GM12878 (cell line): Measurements from ENCODE around the gene TNKS2. TPM values are rescaled to one million over a fixed set of nuclear protein-coding genes. Genes with fewer than 3 reads are reported as not detected.
"Not testable (repeated sequence)": the region's sequence is repeated elsewhere in the genome, so short reads cannot be mapped to it uniquely, and the experiment has no call there.

ENCODE experiments used
- ATAC-seq: fragments of 200-7000 bp; cut with Tn5 transposase; 3 replicates; pipeline ENCODE4 v1.9.1; 2020; ENCODE audit warnings: mild to moderate bottlenecking, moderate library complexity
- BruUV-seq: library from RNA; stranded (reverse); fragments of 400-500 nt; replicated peaks from 2 replicates; lab custom pipeline; 2021; lab: Mats Ljungman, UMichigan
- CTCF ChIA-PET: fragments of 300-600 bp; sonication (Branson Sonifier 250); formaldehyde crosslinking; extraction: SDS; loops from one replicate; lab custom pipeline; 2021; ENCODE audit warnings: inconsistent platforms; lab: Yijun Ruan, JAX
- POLR2A ChIA-PET: fragments of 350-600 bp; formaldehyde crosslinking; extraction: SDS; loops from one replicate; lab custom pipeline; 2021; ENCODE audit warnings: inconsistent platforms; lab: Charles Lee
- RAD21 ChIA-PET: fragments of 300-600 bp; sonication (Branson Sonifier 250); formaldehyde crosslinking; loops from one replicate; lab custom pipeline; 2023; ENCODE audit warnings: antibody characterized with exemption; ENCODE audit not compliant: unreplicated experiment; lab: Charles Lee
- SMC1A ChIA-PET: fragments of 300-600 bp; sonication (Branson Sonifier 250); formaldehyde crosslinking; loops from one replicate; lab custom pipeline; 2023; ENCODE audit not compliant: unreplicated experiment, uncharacterized antibody; lab: Charles Lee
- DNase-seq: peaks from one replicate; pipeline ENCODE4 v3.0.0-alpha.2; 2011; ENCODE audit warnings: low read depth, low spot score
- FAIRE-seq: peaks from 3 replicates; lab custom pipeline; 2011; peaks lifted over from hg19 to GRCh38; lab: Jason Lieb, UNC
- H2AFZ ChIP-seq: 2 replicates; pipeline ENCODE4 v1.6.0; 2011; ENCODE audit warnings: low read depth, low read length, control low read depth; ENCODE audit not compliant: control insufficient read depth
- H3K27ac ChIP-seq: 2 replicates; pipeline ENCODE4 v1.5.1; 2011; ENCODE audit warnings: control low read depth; ENCODE audit not compliant: control insufficient read depth, insufficient read depth
- H3K27me3 ChIP-seq, 2 experiments: replicated peaks in 1 of 2; 2 replicates each; pipeline versions ENCODE4 v1.6.0 to v1.6.1; 2011; ENCODE audit warnings: low read length in 1 of 2; ENCODE audit not compliant: control insufficient read depth in 2 of 2, insufficient read depth in 2 of 2
- H3K36me3 ChIP-seq, 2 experiments: 2 replicates each; pipeline ENCODE4 v1.5.1; 2011; ENCODE audit warnings: low read length in 1 of 2; ENCODE audit not compliant: control insufficient read depth in 2 of 2, insufficient read depth in 2 of 2
- H3K4me1 ChIP-seq: 2 replicates; pipeline ENCODE4 v1.6.1; 2011; ENCODE audit warnings: mild to moderate bottlenecking, low read length, moderate library complexity, mixed read lengths; ENCODE audit not compliant: control insufficient read depth, insufficient read depth
- H3K4me2 ChIP-seq: 2 replicates; pipeline ENCODE4 v1.6.0; 2011; ENCODE audit warnings: control low read depth; ENCODE audit not compliant: control insufficient read depth, insufficient read depth
- H3K4me3 ChIP-seq: fragments of 200-600 bp; sonication (generic); 2 replicates; pipeline ENCODE4 v1.5.1; 2016
- H3K79me2 ChIP-seq: 2 replicates; pipeline ENCODE4 v1.6.0; 2011; ENCODE audit warnings: low read length; ENCODE audit not compliant: control insufficient read depth, insufficient read depth
- H3K9ac ChIP-seq: 2 replicates; pipeline ENCODE4 v1.8.0; 2011; ENCODE audit warnings: low read length, control low read depth, mixed read lengths; ENCODE audit not compliant: control insufficient read depth, insufficient read depth
- H3K9me3 ChIP-seq: replicated peaks from 3 replicates; pipeline ENCODE4 v1.5.1; 2011; ENCODE audit warnings: mild to moderate bottlenecking, low read length; ENCODE audit not compliant: control insufficient read depth, insufficient read depth
- H4K20me1 ChIP-seq: 2 replicates; pipeline ENCODE4 v1.6.0; 2011; ENCODE audit not compliant: control insufficient read depth, insufficient read depth
- CBX3 ChIP-seq: fragments of 200-600 bp; sonication (generic); IDR thresholded peaks from 2 replicates; pipeline ENCODE4 v1.6.1; 2016; ENCODE audit warnings: low read depth, borderline replicate concordance
- MXI1 ChIP-seq: fragments of 150-350 bp; IDR thresholded peaks from 2 replicates; pipeline ENCODE4 v1.6.1; 2011; ENCODE audit warnings: low read depth, mild to moderate bottlenecking, inconsistent platforms, low read length, improper control_type of control experiment
- NR2C2 ChIP-seq: IDR thresholded peaks from 2 replicates; pipeline ENCODE4 v1.6.1; 2011; ENCODE audit warnings: borderline replicate concordance, low read depth; ENCODE audit not compliant: control insufficient read depth, insufficient read length
- POU2F2 ChIP-seq: IDR thresholded peaks from 3 replicates; pipeline ENCODE4 v1.6.1; 2011; ENCODE audit warnings: low read depth, mild to moderate bottlenecking, low read length, borderline replicate concordance
- RAD51 ChIP-seq: fragments of 450-650 bp; IDR thresholded peaks from 2 replicates; pipeline ENCODE4 v1.6.1; 2016; ENCODE audit warnings: moderate library complexity, mild to moderate bottlenecking, inconsistent platforms
- RUNX3 ChIP-seq: IDR thresholded peaks from 2 replicates; pipeline ENCODE4 v1.6.1; 2012; ENCODE audit warnings: low read length, inconsistent platforms
- STAT3 ChIP-seq: IDR thresholded peaks from 2 replicates; pipeline ENCODE4 v1.6.1; 2011; ENCODE audit warnings: low read depth, low read length, improper control_type of control experiment
- WGBS: methylation state at CpG from one replicate; pipeline ENCODE4 v1.1.6; 2016; ENCODE audit warnings: low lambda C conversion rate; ENCODE audit not compliant: insufficient replicate concordance, insufficient coverage; ENCODE audit errors: missing lambda C conversion rate; 5-methylcytosine and 5-hydroxymethylcytosine counted together
- in situ Hi-C: fragments of 300-500 bp; cut with MboI; formaldehyde crosslinking; loops from 9 replicates; pipeline ENCODE4 v1.14.3; 2018; ENCODE audit warnings: mixed read lengths
- intact Hi-C: fragments of 100-400 bp; cut with micrococcal nuclease; formaldehyde crosslinking; loops from one replicate; pipeline ENCODE4 v1.14.2; 2022; ENCODE audit not compliant: unreplicated experiment
- polyA plus RNA-seq, 11 experiments: library from polyadenylated mRNA; depleted of rRNA in 4 of 11; unstranded in 6 of 11; stranded (reverse) in 5 of 11; fragments of >200 nt; fragmentation: Nextera tagmentation in 4 of 11; fragmentation: Illumina TruSeq in 1 of 11; extraction: Ambion mirVana in 4 of 11; extraction: Trizol in 1 of 11; gene quantifications; 1 replicate in 1 of 11; 2 replicates in 10 of 11; pipeline versions ENCODE4 v1.2.1 to v1.2.3, GENCODE V29; 2011 to 2016; ENCODE audit warnings: inconsistent platforms in 2 of 11, missing spikeins in 2 of 11, low read depth in 1 of 11
- total RNA-seq, 4 experiments: library from RNA; depleted of rRNA in 3 of 4; stranded (reverse); fragments of >200 nt in 3 of 4; fragmentation: Illumina TruSeq in 1 of 4; extraction: Trizol in 1 of 4; gene quantifications; 2 replicates each; pipeline versions ENCODE4 v1.2.1 to v1.2.3, GENCODE V29; 2013 to 2021
- TF ChIP-seq, protein P1 (sequence below): fragments of 450-650 bp; formaldehyde crosslinking; IDR thresholded peaks from 2 replicates; pipeline ENCODE4 v1.5.0; 2022; ENCODE audit warnings: mild to moderate bottlenecking, missing genetic modification characterization

The TNKS2 gene
- total and polyA plus RNA-seq, 10 of the 15 experiments (the other 5 are each of a cell fraction or from before 2014, with no cell fraction given), result 2.9 to 24.2 (median 6.9) TPM

DNA sequence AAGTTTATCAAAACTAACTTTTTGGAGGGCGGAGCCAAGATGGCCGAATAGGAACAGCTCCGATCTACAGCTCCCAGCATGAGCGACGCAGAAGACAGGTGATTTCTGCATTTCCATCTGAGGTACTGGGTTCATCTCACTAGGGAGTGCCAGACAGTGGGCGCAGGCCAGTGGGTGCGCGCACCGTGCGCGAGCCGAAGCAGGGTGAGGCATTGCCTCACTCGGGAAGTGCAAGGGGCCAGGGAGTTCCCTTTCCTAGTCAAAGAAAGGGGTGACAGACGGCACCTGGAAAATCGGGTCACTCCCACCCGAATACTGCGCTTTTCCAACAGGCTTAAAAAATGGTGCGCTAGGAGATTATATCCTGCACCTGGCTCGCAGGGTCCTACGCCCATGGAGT is 48.6 kb upstream of the TNKS2 start:
- H4K20me1 ChIP-seq, H2AFZ ChIP-seq, H3K9me3 ChIP-seq, H3K27me3 ChIP-seq, intact Hi-C loops, CTCF ChIA-PET, H3K4me2 ChIP-seq, FAIRE-seq, SMC1A ChIA-PET, DNase-seq, POLR2A ChIA-PET, ATAC-seq, RAD21 ChIA-PET, in situ Hi-C loops, H3K4me3 ChIP-seq, H3K9ac ChIP-seq, H3K36me3 ChIP-seq, H3K4me1 ChIP-seq, BruUV-seq, H3K27ac ChIP-seq, H3K79me2 ChIP-seq: not testable (repeated sequence)
- WGBS, result 84% methylated on average over 18 of the region's 20 CpGs

DNA sequence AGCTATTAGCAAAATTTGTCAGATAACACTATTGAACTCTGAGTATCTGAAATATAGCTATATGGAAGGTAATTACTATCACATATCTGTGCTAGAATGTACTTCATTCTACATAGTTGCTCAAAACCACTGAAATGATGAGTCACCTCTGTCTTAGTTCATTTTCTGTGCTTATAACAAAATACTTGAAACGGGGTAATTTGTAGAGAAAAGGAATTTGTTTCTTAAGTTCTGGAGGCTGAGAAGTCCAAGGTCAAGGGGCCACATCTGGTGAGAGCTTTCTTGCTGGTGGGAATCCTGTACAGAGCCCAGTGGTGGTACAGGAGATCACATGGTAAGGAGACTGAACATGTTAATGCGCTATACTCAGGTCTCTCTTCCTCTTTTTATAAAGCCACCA is 41.9 kb upstream of the TNKS2 start:
- Histone ChIP-seq H3K27ac (no peak overlapping the region), H3K9ac (no peak overlapping the region), H2AFZ (no peak overlapping the region), H3K9me3 (no peaks in the 10 kb centered on the region), H3K4me2 (no peak overlapping the region), H3K4me3 (no peak overlapping the region), H3K36me3 (no peaks in the 10 kb centered on the region), H4K20me1 (no peaks in the 10 kb centered on the region), H3K79me2 (no peaks in the 10 kb centered on the region), H3K4me1 (no peaks in the 10 kb centered on the region), H3K27me3 (no peaks in the 10 kb centered on the region)
- RAD21 ChIA-PET, result interaction anchor here (0.6 kb wide), 1 partner anchor 28 kb away, joined by 3 read pairs; no protein-coding TSS in a partner anchor
- POLR2A ChIA-PET, result no interaction called here
- CTCF ChIA-PET, result interaction anchor here (0.6 to 3.8 kb wide), 4 partner anchors 14 to 893 kb away, joined by 3 to 45 read pairs (median 4); no protein-coding TSS in a partner anchor
- SMC1A ChIA-PET, result interaction anchor here (1.2 kb wide), 1 partner anchor 20 kb away, joined by 3 read pairs; no protein-coding TSS in a partner anchor
- DNase-seq (no peak), FAIRE-seq (no peak), ATAC-seq (no peak)
- intact Hi-C loops, result no loop called here
- BruUV-seq, result no TSS peak
- no peak for TF ChIP-seq NR2C2
- TF ChIP-seq POU2F2, result no peak
- TF ChIP-seq RAD51, result no peak
- no peak for TF ChIP-seq CBX3
- TF ChIP-seq STAT3, result no peak
- TF ChIP-seq, protein P1, sequence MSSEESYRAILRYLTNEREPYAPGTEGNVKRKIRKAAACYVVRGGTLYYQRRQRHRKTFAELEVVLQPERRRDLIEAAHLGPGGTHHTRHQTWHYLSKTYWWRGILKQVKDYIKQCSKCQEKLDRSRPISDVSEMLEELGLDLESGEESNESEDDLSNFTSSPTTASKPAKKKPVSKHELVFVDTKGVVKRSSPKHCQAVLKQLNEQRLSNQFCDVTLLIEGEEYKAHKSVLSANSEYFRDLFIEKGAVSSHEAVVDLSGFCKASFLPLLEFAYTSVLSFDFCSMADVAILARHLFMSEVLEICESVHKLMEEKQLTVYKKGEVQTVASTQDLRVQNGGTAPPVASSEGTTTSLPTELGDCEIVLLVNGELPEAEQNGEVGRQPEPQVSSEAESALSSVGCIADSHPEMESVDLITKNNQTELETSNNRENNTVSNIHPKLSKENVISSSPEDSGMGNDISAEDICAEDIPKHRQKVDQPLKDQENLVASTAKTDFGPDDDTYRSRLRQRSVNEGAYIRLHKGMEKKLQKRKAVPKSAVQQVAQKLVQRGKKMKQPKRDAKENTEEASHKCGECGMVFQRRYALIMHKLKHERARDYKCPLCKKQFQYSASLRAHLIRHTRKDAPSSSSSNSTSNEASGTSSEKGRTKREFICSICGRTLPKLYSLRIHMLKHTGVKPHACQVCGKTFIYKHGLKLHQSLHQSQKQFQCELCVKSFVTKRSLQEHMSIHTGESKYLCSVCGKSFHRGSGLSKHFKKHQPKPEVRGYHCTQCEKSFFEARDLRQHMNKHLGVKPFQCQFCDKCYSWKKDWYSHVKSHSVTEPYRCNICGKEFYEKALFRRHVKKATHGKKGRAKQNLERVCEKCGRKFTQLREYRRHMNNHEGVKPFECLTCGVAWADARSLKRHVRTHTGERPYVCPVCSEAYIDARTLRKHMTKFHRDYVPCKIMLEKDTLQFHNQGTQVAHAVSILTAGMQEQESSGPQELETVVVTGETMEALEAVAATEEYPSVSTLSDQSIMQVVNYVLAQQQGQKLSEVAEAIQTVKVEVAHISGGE, result no peak
- no peak for TF ChIP-seq RUNX3
- TF ChIP-seq MXI1, result no peak
- 0% methylated on average over 2 of the region's 2 CpGs for WGBS
- in situ Hi-C loops, result loop anchor here (5.0 kb wide), 1 partner anchor 151 kb away; the partner anchor contains the start of gene FGFBP3
